ENCODE measurements around the gene SLC30A10.
"Not testable (repeated sequence)": the region's sequence is repeated elsewhere in the genome, so short reads cannot be mapped to it uniquely, and the experiment has no call there.

SLC30A10 gene

DNA sequence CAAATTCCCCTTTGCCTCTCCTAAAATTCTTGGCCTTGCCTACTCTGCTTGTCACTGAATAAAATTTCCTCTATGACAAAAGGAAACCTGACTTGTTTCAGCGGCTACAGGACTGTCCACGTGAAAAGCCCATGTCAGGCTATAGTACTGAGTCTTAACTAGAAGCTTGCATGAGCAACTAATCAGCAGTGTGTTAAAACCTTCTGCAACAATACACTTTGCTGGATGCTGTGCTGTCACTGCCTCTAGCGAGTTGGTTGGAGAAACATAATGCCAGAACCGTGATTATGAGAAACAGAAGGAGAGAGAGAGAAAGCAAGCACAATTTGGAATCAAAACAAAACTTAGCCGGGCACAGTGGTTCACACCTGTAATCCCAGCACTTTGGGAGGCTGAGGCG is 25.7 kb upstream of the SLC30A10 start:
- Histone ChIP-seq H3K4me1 (ENCODE audit: control insufficient read depth in 1 of 2, insufficient read depth in 2 of 2, low read length in 2 of 2) (no peaks in the 10 kb centered on the region), H3K9me3 (ENCODE audit: control insufficient read depth in 1 of 2, low read length in 2 of 2) (no peaks in the 10 kb centered on the region), H3K4me3 (ENCODE audit: low read depth in 1 of 2, low read length in 2 of 2) (no peak overlapping the region), H3K36me3 (ENCODE audit: control insufficient read depth in 1 of 2, insufficient read depth in 2 of 2, low read length in 2 of 2) (no peaks in the 10 kb centered on the region), H3K27me3 (ENCODE audit: low read depth, low read length) (no peaks in the 10 kb centered on the region), H3K27ac (ENCODE audit: low read length) (no peak overlapping the region)

DNA sequence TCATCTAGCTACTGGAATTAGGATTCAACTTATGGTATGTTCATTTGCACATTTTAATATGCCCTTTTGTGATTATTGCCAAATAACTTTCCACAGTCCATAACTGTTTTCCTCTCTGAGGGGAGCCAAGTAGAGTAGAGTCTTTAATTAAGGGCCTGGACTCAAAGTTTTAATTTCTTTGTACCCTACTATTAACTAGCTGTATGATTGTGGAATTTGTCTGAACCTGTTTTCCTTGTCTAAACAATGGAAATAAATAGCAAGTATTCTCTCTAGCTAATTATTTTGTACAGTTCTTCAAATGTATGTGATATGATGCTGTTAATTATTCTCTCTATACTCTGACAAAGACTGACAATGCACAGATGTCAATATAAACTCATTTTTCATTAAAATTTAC is 24.0 kb upstream of the SLC30A10 start:
- Histone ChIP-seq H3K27me3 (ENCODE audit: low read depth, low read length) (no peaks in the 10 kb centered on the region), H3K9me3 (ENCODE audit: control insufficient read depth in 1 of 2, low read length in 2 of 2) (no peaks in the 10 kb centered on the region), H3K4me3 (ENCODE audit: low read depth in 1 of 2, low read length in 2 of 2) (no peak overlapping the region), H3K27ac (ENCODE audit: low read length) (no peak overlapping the region), H3K4me1 (ENCODE audit: control insufficient read depth in 1 of 2, insufficient read depth in 2 of 2, low read length in 2 of 2) (no peaks in the 10 kb centered on the region), H3K36me3 (ENCODE audit: control insufficient read depth in 1 of 2, insufficient read depth in 2 of 2, low read length in 2 of 2) (no peaks in the 10 kb centered on the region)

DNA sequence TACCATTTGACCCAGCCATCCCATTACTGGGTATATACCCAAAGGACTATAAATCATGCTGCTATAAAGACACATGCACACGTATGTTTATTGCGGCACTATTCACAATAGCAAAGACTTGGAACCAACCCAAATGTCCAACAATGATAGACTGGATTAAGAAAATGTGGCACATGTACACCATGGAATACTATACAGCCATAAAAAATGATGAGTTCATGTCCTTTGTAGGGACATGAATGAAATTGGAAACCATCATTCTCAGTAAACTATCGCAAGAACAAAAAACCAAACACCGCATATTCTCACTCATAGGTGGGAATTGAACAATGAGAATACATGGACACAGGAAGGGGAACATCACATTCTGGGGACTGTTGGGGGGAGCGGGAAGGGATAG is 20.9 kb upstream of the SLC30A10 start:
- H3K4me1 ChIP-seq (ENCODE audit: control insufficient read depth in 1 of 2, insufficient read depth in 2 of 2, low read length in 2 of 2); H3K27ac ChIP-seq (ENCODE audit: low read length); H3K9me3 ChIP-seq (ENCODE audit: control insufficient read depth in 1 of 2, low read length in 2 of 2); H3K36me3 ChIP-seq (ENCODE audit: control insufficient read depth in 1 of 2, insufficient read depth in 2 of 2, low read length in 2 of 2); H3K27me3 ChIP-seq (ENCODE audit: low read depth, low read length); H3K4me3 ChIP-seq (ENCODE audit: low read depth in 1 of 2, low read length in 2 of 2): not testable (repeated sequence)

- not testable (repeated sequence) for H3K27ac ChIP-seq (ENCODE audit: low read length)
Observed at GRCh38 chr1:219948766-219949165, 20.4 kb upstream of the SLC30A10 start.

DNA sequence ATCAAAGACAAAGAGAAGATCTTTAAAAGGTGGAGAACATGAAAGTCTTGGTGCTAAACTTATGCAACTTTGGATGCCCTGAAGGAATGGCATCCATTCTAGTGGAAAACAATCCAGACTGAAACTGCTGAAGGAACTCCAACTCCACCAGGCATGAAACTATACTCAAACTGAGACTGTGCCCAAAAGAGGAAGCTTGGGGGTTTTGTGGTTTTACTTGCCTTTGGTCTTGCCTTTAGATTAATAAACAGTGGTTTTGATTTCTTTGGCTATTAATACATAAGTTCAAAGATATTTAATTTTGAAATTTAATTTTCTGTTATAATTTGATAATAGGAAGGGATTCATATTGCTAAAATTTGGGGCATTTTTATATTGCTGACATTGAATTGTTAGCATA is 17.4 kb upstream of the SLC30A10 start:
- Histone ChIP-seq H3K4me1 (ENCODE audit: control insufficient read depth in 1 of 2, insufficient read depth in 2 of 2, low read length in 2 of 2) (no peaks in the 10 kb centered on the region), H3K4me3 (ENCODE audit: low read depth in 1 of 2, low read length in 2 of 2) (no peak overlapping the region), H3K36me3 (ENCODE audit: control insufficient read depth in 1 of 2, insufficient read depth in 2 of 2, low read length in 2 of 2) (no peaks in the 10 kb centered on the region), H3K9me3 (ENCODE audit: control insufficient read depth in 1 of 2, low read length in 2 of 2) (peaks cover 0 to 5% of the 10 kb centered on the region in 2 donors), H3K27me3 (ENCODE audit: low read depth, low read length) (no peaks in the 10 kb centered on the region), H3K27ac (ENCODE audit: low read length) (no peak overlapping the region)

More at GRCh38 chr1:219948766-219949165, 20.4 kb upstream of the SLC30A10 start:
- not testable (repeated sequence) for H3K36me3 ChIP-seq (ENCODE audit: control insufficient read depth in 1 of 2, insufficient read depth in 2 of 2, low read length in 2 of 2); H3K4me1 ChIP-seq (ENCODE audit: control insufficient read depth in 1 of 2, insufficient read depth in 2 of 2, low read length in 2 of 2); H3K4me3 ChIP-seq (ENCODE audit: low read depth in 1 of 2, low read length in 2 of 2); H3K27me3 ChIP-seq (ENCODE audit: low read depth, low read length); H3K9me3 ChIP-seq (ENCODE audit: control insufficient read depth in 1 of 2, low read length in 2 of 2)

DNA sequence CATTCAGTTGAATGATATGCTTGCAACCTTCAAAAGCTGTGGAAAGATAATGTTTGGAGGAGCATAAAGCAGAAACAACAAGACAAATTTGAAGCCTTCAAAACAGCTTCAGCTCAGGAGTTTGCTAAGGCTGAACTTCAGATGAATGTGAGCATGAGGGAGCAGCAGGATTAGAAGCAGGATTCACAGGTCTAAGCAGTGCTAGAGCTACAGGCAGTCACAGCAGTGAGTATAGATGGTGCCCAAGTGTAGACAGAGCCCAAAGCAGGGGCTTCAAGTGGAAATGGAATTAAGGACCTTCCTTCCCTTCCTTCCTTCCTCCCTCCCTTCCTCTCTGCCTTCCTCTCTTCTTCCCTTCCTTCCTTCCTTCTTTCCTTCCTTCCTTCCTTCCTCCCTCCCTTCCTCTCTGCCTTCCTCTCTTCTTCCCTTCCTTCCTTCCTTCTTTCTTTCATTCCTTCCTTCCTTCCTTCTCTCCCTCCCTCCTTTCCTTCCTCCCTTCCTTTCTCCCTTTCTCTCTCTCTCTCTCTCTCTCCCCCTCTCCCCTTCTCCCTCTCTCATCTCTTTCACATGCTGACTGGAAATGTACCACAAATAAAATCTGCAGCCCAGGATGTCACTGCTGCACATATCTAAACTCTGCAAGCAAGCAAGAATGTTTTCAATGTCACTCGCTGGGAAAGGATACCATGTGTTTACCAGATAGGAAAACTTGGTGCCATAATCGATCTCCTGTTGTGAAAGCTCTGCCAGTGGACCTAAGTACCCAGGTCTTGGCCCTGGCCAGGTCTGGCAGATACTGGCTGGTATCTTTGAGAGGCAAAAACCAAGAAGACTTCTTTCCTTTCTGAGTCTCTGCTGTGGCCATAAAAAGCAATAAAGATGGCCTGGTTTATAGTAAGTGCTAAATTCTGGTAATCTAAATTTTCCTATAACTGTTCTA is 13.1 kb upstream of the SLC30A10 start:
- no peaks in the 10 kb centered on the region for H3K4me1 ChIP-seq (ENCODE audit: control insufficient read depth in 1 of 2, insufficient read depth in 2 of 2, low read length in 2 of 2)
- no peak overlapping the region for H3K4me3 ChIP-seq (ENCODE audit: low read depth in 1 of 2, low read length in 2 of 2)
- peaks cover 0 to 5% of the 10 kb centered on the region in 2 donors for H3K9me3 ChIP-seq (ENCODE audit: control insufficient read depth in 1 of 2, low read length in 2 of 2)
- H3K27ac ChIP-seq (ENCODE audit: low read length) = no peak overlapping the region
- no peaks in the 10 kb centered on the region for H3K27me3 ChIP-seq (ENCODE audit: low read depth, low read length)
- H3K36me3 ChIP-seq (ENCODE audit: control insufficient read depth in 1 of 2, insufficient read depth in 2 of 2, low read length in 2 of 2) = no peaks in the 10 kb centered on the region

DNA sequence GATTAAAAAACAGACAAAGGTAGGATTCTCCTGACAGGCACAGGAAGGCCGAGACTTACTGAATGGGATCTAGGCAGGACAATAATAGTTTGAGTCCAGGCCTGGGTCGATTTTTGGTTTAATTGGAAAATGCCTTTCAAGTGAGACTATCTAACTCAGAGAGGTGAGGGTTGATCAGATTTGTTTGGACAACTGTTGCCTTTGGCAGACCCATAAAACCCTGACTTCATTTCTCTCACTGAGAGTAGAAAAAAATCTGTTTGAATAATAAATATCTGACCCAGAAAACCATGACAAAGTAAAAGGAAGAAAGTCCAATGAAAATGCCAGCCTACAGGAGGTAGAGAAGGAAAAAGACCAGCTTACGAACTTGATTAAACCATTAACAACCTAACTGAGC is 12.3 kb upstream of the SLC30A10 start:
- Histone ChIP-seq H3K4me1 (ENCODE audit: control insufficient read depth in 1 of 2, insufficient read depth in 2 of 2, low read length in 2 of 2) (no peaks in the 10 kb centered on the region), H3K27me3 (ENCODE audit: low read depth, low read length) (no peaks in the 10 kb centered on the region), H3K9me3 (ENCODE audit: control insufficient read depth in 1 of 2, low read length in 2 of 2) (peaks cover 0 to 5% of the 10 kb centered on the region in 2 donors), H3K36me3 (ENCODE audit: control insufficient read depth in 1 of 2, insufficient read depth in 2 of 2, low read length in 2 of 2) (no peaks in the 10 kb centered on the region), H3K27ac (ENCODE audit: low read length) (no peak overlapping the region), H3K4me3 (ENCODE audit: low read depth in 1 of 2, low read length in 2 of 2) (no peak overlapping the region)

DNA sequence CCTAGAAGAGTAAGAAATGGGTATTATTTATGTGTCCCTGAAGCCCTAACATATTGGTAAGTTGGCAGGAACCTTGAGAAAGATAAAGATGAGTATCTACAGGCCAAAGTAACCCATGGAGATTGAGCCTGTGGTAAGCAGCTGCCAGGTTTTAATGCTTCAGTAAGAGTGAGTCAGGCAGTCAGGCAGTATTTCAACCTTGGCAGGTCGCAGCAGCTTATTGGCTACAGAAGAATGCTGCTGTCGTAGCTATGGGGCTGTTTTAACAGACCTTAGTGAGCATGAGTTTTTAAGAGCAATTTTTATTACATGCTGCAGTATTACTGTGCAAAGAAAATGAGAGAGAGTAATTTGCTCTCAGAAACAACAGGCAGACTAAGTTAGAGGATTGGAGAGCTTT is 10.3 kb upstream of the SLC30A10 start:
- H3K36me3 ChIP-seq (ENCODE audit: control insufficient read depth in 1 of 2, insufficient read depth in 2 of 2, low read length in 2 of 2) = no peaks in the 10 kb centered on the region
- peaks cover 0 to 5% of the 10 kb centered on the region in 2 donors for H3K9me3 ChIP-seq (ENCODE audit: control insufficient read depth in 1 of 2, low read length in 2 of 2)
- H3K4me1 ChIP-seq (ENCODE audit: control insufficient read depth in 1 of 2, insufficient read depth in 2 of 2, low read length in 2 of 2) = no peaks in the 10 kb centered on the region
- H3K27ac ChIP-seq (ENCODE audit: low read length) = no peak overlapping the region
- no peak overlapping the region for H3K4me3 ChIP-seq (ENCODE audit: low read depth in 1 of 2, low read length in 2 of 2)
- H3K27me3 ChIP-seq (ENCODE audit: low read depth, low read length) = peaks cover 5% of the 10 kb centered on the region

GRCh38 chr1:219933763-219934162 is 5.4 kb upstream of the SLC30A10 start:
- not testable (repeated sequence) for H3K27ac ChIP-seq (ENCODE audit: low read length); H3K4me1 ChIP-seq (ENCODE audit: control insufficient read depth in 1 of 2, insufficient read depth in 2 of 2, low read length in 2 of 2); H3K4me3 ChIP-seq (ENCODE audit: low read depth in 1 of 2, low read length in 2 of 2); H3K36me3 ChIP-seq (ENCODE audit: control insufficient read depth in 1 of 2, insufficient read depth in 2 of 2, low read length in 2 of 2); H3K27me3 ChIP-seq (ENCODE audit: low read depth, low read length); H3K9me3 ChIP-seq (ENCODE audit: control insufficient read depth in 1 of 2, low read length in 2 of 2)

GRCh38 chr1:219931033-219931432 is 2.7 kb upstream of the SLC30A10 start:
- H3K27ac ChIP-seq (ENCODE audit: low read length) = no peak overlapping the region

DNA sequence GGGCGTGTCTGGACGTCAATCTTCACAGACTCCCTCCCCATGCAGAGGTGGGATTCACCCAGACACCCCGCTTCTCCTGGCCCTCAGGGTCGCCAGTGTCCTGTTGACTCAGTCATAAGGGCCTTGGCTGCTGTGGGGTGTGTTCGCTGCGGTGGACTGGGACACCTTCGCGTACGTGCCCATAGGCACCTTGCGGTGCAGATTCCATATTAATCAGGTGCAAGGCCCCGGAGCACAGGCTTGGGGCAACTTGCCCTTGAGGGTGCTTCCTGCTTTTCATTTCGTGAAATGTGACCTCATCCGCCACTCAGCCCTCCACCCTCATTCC is 398 bp upstream of the SLC30A10 start:
- no peaks in the 10 kb centered on the region for H3K36me3 ChIP-seq (ENCODE audit: control insufficient read depth in 1 of 2, insufficient read depth in 2 of 2, low read length in 2 of 2)
- no peaks in the 10 kb centered on the region for H3K9me3 ChIP-seq (ENCODE audit: control insufficient read depth in 1 of 2, low read length in 2 of 2)
- no peak overlapping the region for H3K27ac ChIP-seq (ENCODE audit: low read length)
- H3K4me1 ChIP-seq (ENCODE audit: control insufficient read depth in 1 of 2, insufficient read depth in 2 of 2, low read length in 2 of 2) = peaks cover 0 to 14% of the 10 kb centered on the region in 2 donors
- H3K27me3 ChIP-seq (ENCODE audit: low read depth, low read length) = no peaks in the 10 kb centered on the region
- peak overlapping the region in 1 of 2 donors; percentile 74 for H3K4me3 ChIP-seq (ENCODE audit: low read depth in 1 of 2, low read length in 2 of 2)

More at GRCh38 chr1:219931033-219931432, 2.7 kb upstream of the SLC30A10 start:
- H3K9me3 ChIP-seq (ENCODE audit: control insufficient read depth in 1 of 2, low read length in 2 of 2) = no peaks in the 10 kb centered on the region
- no peak overlapping the region for H3K4me3 ChIP-seq (ENCODE audit: low read depth in 1 of 2, low read length in 2 of 2)
- peaks cover 0 to 14% of the 10 kb centered on the region in 2 donors for H3K4me1 ChIP-seq (ENCODE audit: control insufficient read depth in 1 of 2, insufficient read depth in 2 of 2, low read length in 2 of 2)
- H3K36me3 ChIP-seq (ENCODE audit: control insufficient read depth in 1 of 2, insufficient read depth in 2 of 2, low read length in 2 of 2) = no peaks in the 10 kb centered on the region
- peaks cover 5% of the 10 kb centered on the region for H3K27me3 ChIP-seq (ENCODE audit: low read depth, low read length)
